ENCODE data around the gene PPP6R2.

DNA sequence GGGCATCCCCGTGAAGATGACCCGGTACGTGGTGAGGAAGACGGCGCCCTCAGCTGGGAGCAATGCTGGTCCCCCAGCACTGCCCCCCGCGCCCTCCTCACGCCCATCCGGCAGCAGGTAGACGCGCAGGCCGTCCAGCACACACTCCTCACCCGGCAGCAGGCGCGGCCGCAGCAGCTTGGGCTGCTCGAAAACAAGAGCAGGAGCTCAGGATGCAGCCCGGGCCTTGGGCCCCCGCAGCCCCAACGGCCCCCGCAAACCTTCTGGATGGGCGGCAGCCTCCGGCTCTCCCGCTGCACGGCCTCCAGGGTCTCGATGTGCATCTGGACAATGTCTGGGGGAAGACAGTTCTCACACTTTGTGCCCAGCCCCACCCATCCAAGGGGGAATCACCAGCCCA is 118.4 kb downstream of the PPP6R2 start:
- TF ChIP-seq ZNF335 (tag by site-specific recombination; conservative IDR thresholded peaks at IDR 0.05) (no peak), ZNF114 (tag by site-specific recombination; IDR thresholded peaks at IDR 0.05) (no peak)
- TF ChIP-seq, protein P1, sequence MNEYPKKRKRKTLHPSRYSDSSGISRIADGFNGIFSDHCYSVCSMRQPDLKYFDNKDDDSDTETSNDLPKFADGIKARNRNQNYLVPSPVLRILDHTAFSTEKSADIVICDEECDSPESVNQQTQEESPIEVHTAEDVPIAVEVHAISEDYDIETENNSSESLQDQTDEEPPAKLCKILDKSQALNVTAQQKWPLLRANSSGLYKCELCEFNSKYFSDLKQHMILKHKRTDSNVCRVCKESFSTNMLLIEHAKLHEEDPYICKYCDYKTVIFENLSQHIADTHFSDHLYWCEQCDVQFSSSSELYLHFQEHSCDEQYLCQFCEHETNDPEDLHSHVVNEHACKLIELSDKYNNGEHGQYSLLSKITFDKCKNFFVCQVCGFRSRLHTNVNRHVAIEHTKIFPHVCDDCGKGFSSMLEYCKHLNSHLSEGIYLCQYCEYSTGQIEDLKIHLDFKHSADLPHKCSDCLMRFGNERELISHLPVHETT (tag by site-specific recombination; IDR thresholded peaks at IDR 0.05), result no peak
- TF ChIP-seq, protein P2, sequence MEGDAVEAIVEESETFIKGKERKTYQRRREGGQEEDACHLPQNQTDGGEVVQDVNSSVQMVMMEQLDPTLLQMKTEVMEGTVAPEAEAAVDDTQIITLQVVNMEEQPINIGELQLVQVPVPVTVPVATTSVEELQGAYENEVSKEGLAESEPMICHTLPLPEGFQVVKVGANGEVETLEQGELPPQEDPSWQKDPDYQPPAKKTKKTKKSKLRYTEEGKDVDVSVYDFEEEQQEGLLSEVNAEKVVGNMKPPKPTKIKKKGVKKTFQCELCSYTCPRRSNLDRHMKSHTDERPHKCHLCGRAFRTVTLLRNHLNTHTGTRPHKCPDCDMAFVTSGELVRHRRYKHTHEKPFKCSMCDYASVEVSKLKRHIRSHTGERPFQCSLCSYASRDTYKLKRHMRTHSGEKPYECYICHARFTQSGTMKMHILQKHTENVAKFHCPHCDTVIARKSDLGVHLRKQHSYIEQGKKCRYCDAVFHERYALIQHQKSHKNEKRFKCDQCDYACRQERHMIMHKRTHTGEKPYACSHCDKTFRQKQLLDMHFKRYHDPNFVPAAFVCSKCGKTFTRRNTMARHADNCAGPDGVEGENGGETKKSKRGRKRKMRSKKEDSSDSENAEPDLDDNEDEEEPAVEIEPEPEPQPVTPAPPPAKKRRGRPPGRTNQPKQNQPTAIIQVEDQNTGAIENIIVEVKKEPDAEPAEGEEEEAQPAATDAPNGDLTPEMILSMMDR (tag by site-specific recombination; IDR thresholded peaks at IDR 0.05), result no peak
